Ovary (tissue), 3 donors: ENCODE measurements around the gene AMOT.

Experiments
- POLR2A ChIP-seq: fragments of 450-650 bp; IDR thresholded peaks from one replicate; pipeline ENCODE4 v1.6.1; 2017; ENCODE audit warnings: antibody characterized with exemption, mild to moderate bottlenecking, moderate library complexity
- TF ChIP-seq, protein P1 (sequence below), 3 donors: fragments of 450-650 bp in 2 of 3; fragments of 200-600 bp in 1 of 3; IDR thresholded peaks; one replicate each; pipeline versions ENCODE4 v1.5.1 to v1.8.0; 2016 to 2022; ENCODE audit warnings: antibody characterized with exemption in 3 of 3, mild to moderate bottlenecking in 1 of 3
- donor health status: DM: no; HTN: no; CAD: no.

DNA sequence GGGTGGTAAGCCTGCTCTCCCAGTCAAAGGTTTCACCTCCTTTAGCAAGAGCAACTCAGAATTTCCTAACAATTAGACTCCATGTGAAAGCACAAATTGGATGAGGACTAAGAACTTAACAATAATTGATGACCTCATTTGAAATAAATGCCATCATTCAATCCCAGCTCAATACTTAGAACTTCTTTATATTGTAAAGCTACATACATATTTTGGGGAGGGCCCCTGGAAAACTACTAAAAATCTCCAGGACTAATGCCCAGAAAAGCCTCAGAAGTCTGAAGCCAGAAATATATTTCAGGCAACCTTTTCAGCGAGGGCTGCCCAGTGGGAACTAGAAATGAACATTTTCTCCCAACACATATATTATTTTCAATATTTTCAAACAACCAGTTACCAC lies 38.1 kb downstream of the AMOT start:
- TF ChIP-seq, protein P1, sequence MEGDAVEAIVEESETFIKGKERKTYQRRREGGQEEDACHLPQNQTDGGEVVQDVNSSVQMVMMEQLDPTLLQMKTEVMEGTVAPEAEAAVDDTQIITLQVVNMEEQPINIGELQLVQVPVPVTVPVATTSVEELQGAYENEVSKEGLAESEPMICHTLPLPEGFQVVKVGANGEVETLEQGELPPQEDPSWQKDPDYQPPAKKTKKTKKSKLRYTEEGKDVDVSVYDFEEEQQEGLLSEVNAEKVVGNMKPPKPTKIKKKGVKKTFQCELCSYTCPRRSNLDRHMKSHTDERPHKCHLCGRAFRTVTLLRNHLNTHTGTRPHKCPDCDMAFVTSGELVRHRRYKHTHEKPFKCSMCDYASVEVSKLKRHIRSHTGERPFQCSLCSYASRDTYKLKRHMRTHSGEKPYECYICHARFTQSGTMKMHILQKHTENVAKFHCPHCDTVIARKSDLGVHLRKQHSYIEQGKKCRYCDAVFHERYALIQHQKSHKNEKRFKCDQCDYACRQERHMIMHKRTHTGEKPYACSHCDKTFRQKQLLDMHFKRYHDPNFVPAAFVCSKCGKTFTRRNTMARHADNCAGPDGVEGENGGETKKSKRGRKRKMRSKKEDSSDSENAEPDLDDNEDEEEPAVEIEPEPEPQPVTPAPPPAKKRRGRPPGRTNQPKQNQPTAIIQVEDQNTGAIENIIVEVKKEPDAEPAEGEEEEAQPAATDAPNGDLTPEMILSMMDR (IDR thresholded peaks at IDR 0.05) = no peak
- no peak for TF ChIP-seq POLR2A
